H9 (cell line): ENCODE measurements around the gene CACNA1G. TPM values are rescaled to one million over a fixed set of nuclear protein-coding genes. Genes with fewer than 3 reads are reported as not detected.
A peak's percentile ranks its signal among the peaks of the same experiment; 100 is the strongest.

Experiments
- DNase-seq: peaks from one replicate; pipeline ENCODE4 v3.0.0-alpha.2; 2017
- H2AFZ ChIP-seq: one replicate; pipeline ENCODE4 v1.6.1; 2013; ENCODE audit warnings: mild to moderate bottlenecking, low read length, control low read depth, moderate library complexity
- H2AK5ac ChIP-seq: 2 replicates; pipeline ENCODE4 v1.6.1; 2013; ENCODE audit warnings: low read length, control low read depth, mixed read lengths; ENCODE audit not compliant: insufficient read length
- H2BK120ac ChIP-seq: one replicate; pipeline ENCODE4 v1.6.1; 2013; ENCODE audit warnings: low read depth, mild to moderate bottlenecking, low read length, control low read depth, inconsistent platforms; ENCODE audit not compliant: poor library complexity, severe bottlenecking
- H2BK12ac ChIP-seq: 2 replicates; pipeline ENCODE4 v1.6.1; 2013; ENCODE audit warnings: low read length, control low read depth, mixed read lengths, low read depth; ENCODE audit not compliant: insufficient read length
- H2BK15ac ChIP-seq: 2 replicates; pipeline ENCODE4 v1.6.1; 2013; ENCODE audit warnings: low read depth, low read length, control low read depth
- H2BK20ac ChIP-seq: one replicate; pipeline ENCODE4 v1.6.1; 2013; ENCODE audit warnings: low read depth, mild to moderate bottlenecking, low read length, control low read depth, inconsistent platforms; ENCODE audit not compliant: poor library complexity, severe bottlenecking
- H2BK5ac ChIP-seq: 2 replicates; pipeline ENCODE4 v1.6.1; 2013; ENCODE audit warnings: low read length, control low read depth, mixed read lengths; ENCODE audit not compliant: insufficient read length
- H3K14ac ChIP-seq: 2 replicates; pipeline ENCODE4 v1.6.1; 2013; ENCODE audit warnings: low read length, control low read depth; ENCODE audit not compliant: insufficient read depth
- H3K18ac ChIP-seq: 2 replicates; pipeline ENCODE4 v1.6.1; 2013; ENCODE audit warnings: low read depth, mild to moderate bottlenecking, mixed read lengths, low read length, control low read depth; ENCODE audit not compliant: insufficient read length
- H3K23ac ChIP-seq: 2 replicates; pipeline ENCODE4 v1.6.1; 2013; ENCODE audit warnings: low read length, control low read depth, mixed read lengths, low read depth; ENCODE audit not compliant: insufficient read length
- H3K23me2 ChIP-seq: 2 replicates; pipeline ENCODE4 v1.6.1; 2013; ENCODE audit warnings: low read depth, mild to moderate bottlenecking, mixed read lengths, low read length, control low read depth; ENCODE audit not compliant: insufficient read length, poor library complexity, severe bottlenecking
- H3K27ac ChIP-seq: 2 replicates; pipeline ENCODE4 v1.5.1; 2013; ENCODE audit warnings: low read length, control low read depth, mixed read lengths, low read depth; ENCODE audit not compliant: insufficient read length
- H3K27me3 ChIP-seq: 2 replicates; pipeline ENCODE4 v1.6.1; 2013; ENCODE audit warnings: low read length, control low read depth, inconsistent platforms; ENCODE audit not compliant: insufficient read depth
- H3K4ac ChIP-seq: 2 replicates; pipeline ENCODE4 v1.6.1; 2013; ENCODE audit warnings: low read depth, mild to moderate bottlenecking, control low read depth, inconsistent platforms, low read length, moderate library complexity
- H3K4me1 ChIP-seq: 2 replicates; pipeline ENCODE4 v1.6.1; 2013; ENCODE audit warnings: low read length, control low read depth, inconsistent platforms; ENCODE audit not compliant: insufficient read depth
- H3K4me2 ChIP-seq: 2 replicates; pipeline ENCODE4 v1.6.1; 2013; ENCODE audit warnings: low read length, control low read depth, mixed read lengths; ENCODE audit not compliant: insufficient read length, insufficient read depth
- H3K56ac ChIP-seq: 2 replicates; pipeline ENCODE4 v1.6.1; 2013; ENCODE audit warnings: low read depth, mild to moderate bottlenecking, mixed read lengths, low read length, control low read depth; ENCODE audit not compliant: insufficient read length
- H3K79me1 ChIP-seq: 2 replicates; pipeline ENCODE4 v1.6.1; 2013; ENCODE audit warnings: low read depth, mild to moderate bottlenecking, moderate library complexity, low read length, control low read depth, inconsistent platforms; ENCODE audit not compliant: insufficient read depth, poor library complexity, severe bottlenecking
- H3K79me2 ChIP-seq: 2 replicates; pipeline ENCODE4 v1.6.1; 2013; ENCODE audit warnings: low read length, control low read depth, inconsistent platforms; ENCODE audit not compliant: insufficient read depth
- H3K9ac ChIP-seq: 2 replicates; pipeline ENCODE4 v1.6.1; 2013; ENCODE audit warnings: low read length, control low read depth, mixed read lengths; ENCODE audit not compliant: insufficient read length; ENCODE audit errors: extremely low read depth
- H3K9me3 ChIP-seq: one replicate; pipeline ENCODE4 v1.6.1; 2013; ENCODE audit warnings: low read depth, low read length, inconsistent platforms; ENCODE audit not compliant: control insufficient read depth
- H3T11ph ChIP-seq: one replicate; pipeline ENCODE4 v1.6.1; 2013; ENCODE audit warnings: mild to moderate bottlenecking, low read length, control low read depth, inconsistent platforms
- H4K20me1 ChIP-seq: one replicate; pipeline ENCODE4 v1.6.1; 2013; ENCODE audit not compliant: control insufficient read depth, insufficient read length, insufficient read depth
- H4K5ac ChIP-seq: 2 replicates; pipeline ENCODE4 v1.6.1; 2013; ENCODE audit warnings: low read depth, mild to moderate bottlenecking, mixed read lengths, low read length, control low read depth; ENCODE audit not compliant: insufficient read length
- H4K8ac ChIP-seq: replicated peaks from 2 replicates; pipeline ENCODE4 v1.6.1; 2013; ENCODE audit warnings: low read length, control low read depth, mixed read lengths, low read depth; ENCODE audit not compliant: insufficient read length
- H4K91ac ChIP-seq: 2 replicates; pipeline ENCODE4 v1.6.1; 2013; ENCODE audit warnings: low read depth, mild to moderate bottlenecking, moderate library complexity, mixed read lengths, low read length, control low read depth; ENCODE audit not compliant: insufficient read length
- H3K27ac Mint-ChIP-seq, 3 experiments: 2 replicates in 2 of 3; 3 replicates in 1 of 3; pipeline ENCODE4 v1.8.0; 2020 to 2021; ENCODE audit warnings: mixed read lengths in 3 of 3, mild to moderate bottlenecking in 1 of 3, moderate library complexity in 1 of 3
- H3K27me3 Mint-ChIP-seq: 2 replicates; pipeline ENCODE4 v1.8.0; 2021; ENCODE audit warnings: low read depth, mild to moderate bottlenecking, moderate library complexity, mixed read lengths
- H3K36me3 Mint-ChIP-seq, 3 experiments: 2 replicates in 2 of 3; 3 replicates in 1 of 3; pipeline ENCODE4 v1.8.0; 2020 to 2021; ENCODE audit warnings: low read depth in 3 of 3, mixed read lengths in 3 of 3; ENCODE audit not compliant: insufficient read depth in 1 of 3
- H3K4me1 Mint-ChIP-seq, 2 experiments: 2 replicates each; pipeline ENCODE4 v1.8.0; 2020; ENCODE audit warnings: mixed read lengths in 2 of 2
- H3K4me3 Mint-ChIP-seq, 2 experiments: 2 replicates in 1 of 2; 3 replicates in 1 of 2; pipeline ENCODE4 v1.8.0; 2020 to 2021; ENCODE audit warnings: mild to moderate bottlenecking in 2 of 2, mixed read lengths in 2 of 2, moderate library complexity in 1 of 2
- H3K9me3 Mint-ChIP-seq, 2 experiments: 2 replicates in 1 of 2; 3 replicates in 1 of 2; pipeline ENCODE4 v1.8.0; 2020; ENCODE audit warnings: mild to moderate bottlenecking in 2 of 2, mixed read lengths in 2 of 2, moderate library complexity in 1 of 2
- WGBS: extraction: QIAGEN DNeasy Blood & Tissue Kit; methylation state at CpG from one replicate; pipeline ENCODE4 v1.1.7; 2013; ENCODE audit warnings: missing lambda C conversion rate, low lambda C conversion rate, mixed read lengths; ENCODE audit not compliant: insufficient read length; ENCODE audit errors: extremely low coverage; 5-methylcytosine and 5-hydroxymethylcytosine counted together
- total RNA-seq: library from RNA; stranded (reverse); gene quantifications from 2 replicates; pipeline ENCODE4 v1.2.1, GENCODE V29; 2021
- TF ChIP-seq, protein P1 (sequence below): fragments of 200-600 bp; sonication (generic); conservative IDR thresholded peaks from 3 replicates; pipeline ENCODE4 v1.8.0; 2021; ENCODE audit warnings: antibody characterized with exemption, mild to moderate bottlenecking

The CACNA1G gene
- total RNA-seq, 1 experiment from 2014 or later: 1.5 TPM

GRCh38 chr17:50621574-50622031 lies 61.1 kb downstream of the CACNA1G start:
- H2AK5ac ChIP-seq: no peak overlapping the region
- Mint-ChIP-seq H3K4me1 (peaks cover 26 to 57% of the 10 kb centered on the region in 2 experiments), H3K36me3 (no peaks in the 10 kb centered on the region), H3K27ac (no peak overlapping the region), H3K9me3 (no peaks in the 10 kb centered on the region), H3K27me3 (peaks cover 8% of the 10 kb centered on the region), H3K4me3 (peak overlapping the region in 1 of 2 experiments; percentile 54; a peak in 2 of 5 replicates)
- no peak overlapping the region for H2AFZ ChIP-seq
- no peak overlapping the region for H3T11ph ChIP-seq
- no peak overlapping the region for H3K14ac ChIP-seq
- no peak overlapping the region for H2BK12ac ChIP-seq
- no peak overlapping the region for H4K91ac ChIP-seq
- no peaks in the 10 kb centered on the region for H3K4me1 ChIP-seq
- H2BK120ac ChIP-seq: no peak overlapping the region
- H3K79me1 ChIP-seq: no peaks in the 10 kb centered on the region
- H3K27ac ChIP-seq: no peak overlapping the region
- no peak overlapping the region for H3K9ac ChIP-seq
- no peaks in the 10 kb centered on the region for H4K20me1 ChIP-seq
- no peak for DNase-seq
- H3K4ac ChIP-seq: no peak overlapping the region
- no peak overlapping the region for H3K4me2 ChIP-seq
- no CpG with 5 or more reads among the region's 16 CpGs for WGBS
- no peak overlapping the region for H2BK15ac ChIP-seq
- H3K23ac ChIP-seq: no peak overlapping the region
- TF ChIP-seq, protein P1, sequence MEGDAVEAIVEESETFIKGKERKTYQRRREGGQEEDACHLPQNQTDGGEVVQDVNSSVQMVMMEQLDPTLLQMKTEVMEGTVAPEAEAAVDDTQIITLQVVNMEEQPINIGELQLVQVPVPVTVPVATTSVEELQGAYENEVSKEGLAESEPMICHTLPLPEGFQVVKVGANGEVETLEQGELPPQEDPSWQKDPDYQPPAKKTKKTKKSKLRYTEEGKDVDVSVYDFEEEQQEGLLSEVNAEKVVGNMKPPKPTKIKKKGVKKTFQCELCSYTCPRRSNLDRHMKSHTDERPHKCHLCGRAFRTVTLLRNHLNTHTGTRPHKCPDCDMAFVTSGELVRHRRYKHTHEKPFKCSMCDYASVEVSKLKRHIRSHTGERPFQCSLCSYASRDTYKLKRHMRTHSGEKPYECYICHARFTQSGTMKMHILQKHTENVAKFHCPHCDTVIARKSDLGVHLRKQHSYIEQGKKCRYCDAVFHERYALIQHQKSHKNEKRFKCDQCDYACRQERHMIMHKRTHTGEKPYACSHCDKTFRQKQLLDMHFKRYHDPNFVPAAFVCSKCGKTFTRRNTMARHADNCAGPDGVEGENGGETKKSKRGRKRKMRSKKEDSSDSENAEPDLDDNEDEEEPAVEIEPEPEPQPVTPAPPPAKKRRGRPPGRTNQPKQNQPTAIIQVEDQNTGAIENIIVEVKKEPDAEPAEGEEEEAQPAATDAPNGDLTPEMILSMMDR: no peak
- no peak overlapping the region for H3K56ac ChIP-seq
- H4K8ac ChIP-seq: no peak overlapping the region
- H2BK20ac ChIP-seq: no peak overlapping the region
- no peaks in the 10 kb centered on the region for H3K27me3 ChIP-seq
- H3K18ac ChIP-seq: no peak overlapping the region
- H4K5ac ChIP-seq: no peak overlapping the region
- no peaks in the 10 kb centered on the region for H3K23me2 ChIP-seq
- no peak overlapping the region for H2BK5ac ChIP-seq
- no peaks in the 10 kb centered on the region for H3K9me3 ChIP-seq
- no peaks in the 10 kb centered on the region for H3K79me2 ChIP-seq
